Stomach smooth muscle (tissue), 2 donors: Measurements from ENCODE around the gene IL12RB2.

ENCODE experiments used
- H3K27ac ChIP-seq: one replicate; pipeline ENCODE4 v1.7.0; 2013; ENCODE audit warnings: mild to moderate bottlenecking, low read length, inconsistent platforms
- H3K27me3 ChIP-seq, 2 donors: one replicate each; pipeline ENCODE4 v1.7.0; 2013; ENCODE audit warnings: low read length in 2 of 2; ENCODE audit not compliant: insufficient read depth in 2 of 2, control insufficient read depth in 1 of 2
- H3K36me3 ChIP-seq, 2 donors: one replicate each; pipeline ENCODE4 v1.7.0; 2013; ENCODE audit warnings: low read length in 2 of 2; ENCODE audit not compliant: control insufficient read depth in 2 of 2, insufficient read depth in 2 of 2
- H3K4me1 ChIP-seq: one replicate; pipeline ENCODE4 v1.7.0; 2013; ENCODE audit warnings: low read length; ENCODE audit not compliant: control insufficient read depth, insufficient read depth
- H3K4me3 ChIP-seq, 2 donors: one replicate each; pipeline ENCODE4 v1.7.0; 2013; ENCODE audit warnings: low read length in 2 of 2
- H3K9ac ChIP-seq, 2 donors: one replicate each; pipeline ENCODE4 v1.7.0; 2013; ENCODE audit warnings: low read length in 2 of 2, mild to moderate bottlenecking in 1 of 2
- H3K9me3 ChIP-seq, 2 donors: one replicate each; pipeline ENCODE4 v1.7.0; 2013; ENCODE audit warnings: low read length in 2 of 2; ENCODE audit not compliant: control insufficient read depth in 2 of 2
- donor health status: healthy.
- donor health status: Pancreatic carcinoma.

IL12RB2 gene

DNA sequence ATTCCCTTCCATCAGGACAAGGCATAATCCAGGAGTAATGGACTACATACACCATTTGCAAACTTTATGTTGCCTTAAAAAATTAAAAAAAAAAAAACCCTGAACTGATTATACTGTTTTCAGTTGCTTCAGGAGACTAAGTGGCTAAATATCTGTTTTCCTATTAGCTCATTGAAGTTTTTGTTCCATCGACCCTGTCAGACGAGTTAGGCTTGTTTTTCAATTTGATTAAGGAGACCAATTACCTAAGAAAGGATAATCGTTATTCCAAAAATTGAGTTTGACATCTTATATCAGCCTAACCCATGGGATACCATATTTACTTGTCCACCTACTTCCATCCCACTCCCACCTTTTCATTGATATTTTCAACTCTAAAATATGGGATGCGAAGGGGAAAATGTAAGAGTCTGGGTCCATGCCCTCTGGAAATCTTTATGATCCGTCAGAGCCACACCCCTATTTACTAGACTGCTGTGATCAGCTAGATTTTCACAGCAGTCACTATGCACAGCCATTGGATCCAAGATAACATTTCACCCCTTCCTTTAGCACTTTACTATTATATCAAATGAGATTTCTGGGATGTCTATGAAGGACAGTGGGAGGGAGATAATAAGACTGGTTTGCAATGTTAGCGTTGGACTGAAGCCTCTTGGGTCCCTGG, 41.0 kb downstream of the IL12RB2 start:
- no peak overlapping the region for H3K9ac ChIP-seq
- no peaks in the 10 kb centered on the region for H3K27me3 ChIP-seq
- H3K9me3 ChIP-seq = no peaks in the 10 kb centered on the region
- H3K4me3 ChIP-seq = no peak overlapping the region
- no peaks in the 10 kb centered on the region for H3K4me1 ChIP-seq
- no peak overlapping the region for H3K27ac ChIP-seq
- no peaks in the 10 kb centered on the region for H3K36me3 ChIP-seq

GRCh38 chr1:67350783-67351182, 43.1 kb downstream of the IL12RB2 start:
- Histone ChIP-seq H3K36me3 (no peaks in the 10 kb centered on the region), H3K4me1 (no peaks in the 10 kb centered on the region), H3K9ac (no peak overlapping the region), H3K27ac (no peak overlapping the region), H3K27me3 (no peaks in the 10 kb centered on the region), H3K4me3 (no peak overlapping the region), H3K9me3 (no peaks in the 10 kb centered on the region)

GRCh38 chr1:67352211-67352610, 44.5 kb downstream of the IL12RB2 start:
- Histone ChIP-seq H3K27ac (no peak overlapping the region), H3K9me3 (no peaks in the 10 kb centered on the region), H3K4me1 (no peaks in the 10 kb centered on the region), H3K36me3 (no peaks in the 10 kb centered on the region), H3K27me3 (no peaks in the 10 kb centered on the region), H3K9ac (no peak overlapping the region), H3K4me3 (no peak overlapping the region)

GRCh38 chr1:67355745-67356424, 48.2 kb downstream of the IL12RB2 start:
- Histone ChIP-seq H3K27ac (no peak overlapping the region), H3K9me3 (no peaks in the 10 kb centered on the region), H3K4me1 (no peaks in the 10 kb centered on the region), H3K27me3 (no peaks in the 10 kb centered on the region), H3K36me3 (no peaks in the 10 kb centered on the region), H3K4me3 (no peak overlapping the region), H3K9ac (no peak overlapping the region)

- Histone ChIP-seq H3K9ac (no peak overlapping the region), H3K27ac (no peak overlapping the region), H3K9me3 (no peaks in the 10 kb centered on the region), H3K36me3 (no peaks in the 10 kb centered on the region), H3K4me3 (no peak overlapping the region), H3K4me1 (no peaks in the 10 kb centered on the region), H3K27me3 (no peaks in the 10 kb centered on the region)
Observed at GRCh38 chr1:67359592-67359991, 51.9 kb downstream of the IL12RB2 start.

- H3K9ac ChIP-seq = no peak overlapping the region
- H3K27me3 ChIP-seq = no peaks in the 10 kb centered on the region
Observed at GRCh38 chr1:67361641-67362040, 54.0 kb downstream of the IL12RB2 start.

GRCh38 chr1:67367370-67368045, 59.8 kb downstream of the IL12RB2 start:
- H3K9me3 ChIP-seq = no peaks in the 10 kb centered on the region
- no peaks in the 10 kb centered on the region for H3K36me3 ChIP-seq
- no peak overlapping the region for H3K9ac ChIP-seq
- no peak overlapping the region for H3K4me3 ChIP-seq
- H3K27ac ChIP-seq = no peak overlapping the region
- H3K4me1 ChIP-seq = no peaks in the 10 kb centered on the region
- H3K27me3 ChIP-seq = no peaks in the 10 kb centered on the region

More at GRCh38 chr1:67361641-67362040, 54.0 kb downstream of the IL12RB2 start:
- Histone ChIP-seq H3K36me3 (no peaks in the 10 kb centered on the region), H3K4me3 (no peak overlapping the region), H3K4me1 (no peaks in the 10 kb centered on the region), H3K27ac (no peak overlapping the region), H3K9me3 (no peaks in the 10 kb centered on the region)

GRCh38 chr1:67368046-67368514, 60.4 kb downstream of the IL12RB2 start:
- no peak overlapping the region for H3K27ac ChIP-seq
- no peaks in the 10 kb centered on the region for H3K9me3 ChIP-seq
- no peaks in the 10 kb centered on the region for H3K27me3 ChIP-seq
- no peaks in the 10 kb centered on the region for H3K36me3 ChIP-seq
- H3K4me3 ChIP-seq = no peak overlapping the region
- H3K4me1 ChIP-seq = no peaks in the 10 kb centered on the region
- H3K9ac ChIP-seq = no peak overlapping the region

DNA sequence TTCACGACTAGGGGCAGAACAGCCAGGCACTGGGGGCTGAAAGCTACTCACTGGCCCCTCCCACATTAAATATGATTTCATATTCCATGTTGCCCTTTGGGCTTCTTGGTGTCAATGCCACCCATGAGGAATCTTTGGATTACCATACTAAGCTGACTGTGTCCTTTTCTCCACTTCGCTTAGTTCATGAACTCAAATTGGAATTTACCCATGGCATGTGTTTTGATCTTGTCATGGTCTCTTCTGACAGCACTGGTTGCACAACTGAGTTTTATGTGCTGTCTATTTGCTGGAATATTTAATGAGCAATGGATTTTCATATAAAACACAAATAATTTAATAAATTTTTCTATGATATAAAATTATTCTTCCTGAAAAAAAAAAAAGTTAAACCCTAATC, 63.4 kb downstream of the IL12RB2 start:
- Histone ChIP-seq H3K9me3 (no peaks in the 10 kb centered on the region), H3K4me3 (no peak overlapping the region), H3K27ac (no peak overlapping the region), H3K4me1 (no peaks in the 10 kb centered on the region), H3K27me3 (no peaks in the 10 kb centered on the region), H3K36me3 (no peaks in the 10 kb centered on the region), H3K9ac (no peak overlapping the region)

GRCh38 chr1:67371681-67372080, 64.0 kb downstream of the IL12RB2 start:
- no peak overlapping the region for H3K9ac ChIP-seq

DNA sequence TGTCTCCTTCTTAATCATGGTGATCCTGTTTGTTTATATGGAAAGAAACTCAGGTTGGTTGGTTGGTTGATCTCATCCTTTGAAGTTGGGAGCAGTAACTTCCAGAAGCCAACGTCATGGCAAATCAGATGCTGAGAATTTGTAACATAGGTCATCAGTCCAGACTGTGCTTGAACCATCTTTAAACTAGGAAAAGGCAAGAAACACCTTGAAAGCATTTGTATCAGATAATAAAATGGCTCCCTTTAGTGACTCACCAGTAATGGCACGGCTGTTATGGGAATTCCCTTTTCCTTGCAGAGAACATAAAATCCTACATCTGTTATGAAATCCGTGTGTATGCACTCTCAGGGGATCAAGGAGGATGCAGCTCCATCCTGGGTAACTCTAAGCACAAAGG, 64.5 kb downstream of the IL12RB2 start:
- H3K9ac ChIP-seq = no peak overlapping the region
- no peaks in the 10 kb centered on the region for H3K36me3 ChIP-seq
- H3K4me1 ChIP-seq = no peaks in the 10 kb centered on the region
- no peaks in the 10 kb centered on the region for H3K27me3 ChIP-seq
- H3K4me3 ChIP-seq = no peak overlapping the region
- H3K27ac ChIP-seq = no peak overlapping the region
- no peaks in the 10 kb centered on the region for H3K9me3 ChIP-seq

More at GRCh38 chr1:67371681-67372080, 64.0 kb downstream of the IL12RB2 start:
- no peaks in the 10 kb centered on the region for H3K9me3 ChIP-seq
- H3K27ac ChIP-seq = no peak overlapping the region
- no peaks in the 10 kb centered on the region for H3K27me3 ChIP-seq
- no peaks in the 10 kb centered on the region for H3K4me1 ChIP-seq
- no peaks in the 10 kb centered on the region for H3K36me3 ChIP-seq
- no peak overlapping the region for H3K4me3 ChIP-seq
